ENCODE data around the gene TMEM126A. TPM values are rescaled to one million over a fixed set of nuclear protein-coding genes. Genes with fewer than 3 reads are reported as not detected.
A peak's percentile ranks its signal among the peaks of the same experiment; 100 is the strongest.

The TMEM126A gene
- polyA plus RNA-seq (2012; ENCODE audit: insufficient read length, low read depth), result 23.5 TPM

DNA sequence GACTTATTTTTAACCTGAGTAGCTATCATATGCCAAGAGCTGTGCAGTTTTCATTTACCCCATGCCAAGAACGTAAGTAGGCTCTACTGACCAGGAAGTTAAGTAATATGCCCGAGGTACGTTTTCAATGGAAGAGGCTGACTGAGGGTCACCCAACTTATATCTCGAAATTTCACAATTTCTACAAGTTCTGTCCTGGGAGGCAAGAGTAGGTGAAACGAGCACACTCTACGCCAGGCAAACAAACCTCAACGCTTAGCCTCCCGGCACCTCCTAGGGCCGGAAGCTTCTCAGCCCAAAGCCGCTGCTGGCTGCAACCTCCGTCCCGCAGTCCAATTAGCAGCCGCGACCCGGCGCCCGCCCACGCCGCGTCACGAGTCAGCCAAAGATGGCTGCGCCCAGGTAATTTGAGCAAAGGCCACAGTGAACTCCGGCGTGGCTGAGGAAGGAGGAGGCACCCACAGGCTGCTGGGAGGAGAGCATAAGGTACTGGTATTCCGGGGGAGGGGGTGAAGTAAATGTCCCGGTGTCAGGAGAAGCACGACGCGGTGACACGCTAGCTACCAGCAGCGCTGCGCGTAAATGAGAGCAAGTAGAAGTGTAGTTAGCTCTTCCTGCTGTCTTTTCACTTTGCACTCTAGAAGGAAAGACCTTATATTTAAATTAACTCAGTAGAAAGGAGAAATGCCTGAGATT is at the start of gene TMEM126A:
TMEM126A (plus strand) TSS at position 364 of the 696 bp plus-strand sequence. CDS start 2,289 bp downstream, outside the sequence.
- TF ChIP-seq POLR2AphosphoS5 (IDR thresholded peaks at IDR 0.05; ENCODE audit: low read depth, low read length) (peak; percentile 93), TAF1 (IDR thresholded peaks at IDR 0.05; ENCODE audit: borderline replicate concordance, insufficient read depth, low read length) (peak; percentile 83), FOXP2 (optimal IDR thresholded peaks at IDR 0.05; ENCODE audit: borderline replicate concordance, extremely low read depth, extremely low read length, insufficient read depth) (peak; percentile 47), SIN3A (IDR thresholded peaks at IDR 0.05; ENCODE audit: borderline replicate concordance, insufficient read depth, low read length) (no peak)
- TF ChIP-seq, protein P1, sequence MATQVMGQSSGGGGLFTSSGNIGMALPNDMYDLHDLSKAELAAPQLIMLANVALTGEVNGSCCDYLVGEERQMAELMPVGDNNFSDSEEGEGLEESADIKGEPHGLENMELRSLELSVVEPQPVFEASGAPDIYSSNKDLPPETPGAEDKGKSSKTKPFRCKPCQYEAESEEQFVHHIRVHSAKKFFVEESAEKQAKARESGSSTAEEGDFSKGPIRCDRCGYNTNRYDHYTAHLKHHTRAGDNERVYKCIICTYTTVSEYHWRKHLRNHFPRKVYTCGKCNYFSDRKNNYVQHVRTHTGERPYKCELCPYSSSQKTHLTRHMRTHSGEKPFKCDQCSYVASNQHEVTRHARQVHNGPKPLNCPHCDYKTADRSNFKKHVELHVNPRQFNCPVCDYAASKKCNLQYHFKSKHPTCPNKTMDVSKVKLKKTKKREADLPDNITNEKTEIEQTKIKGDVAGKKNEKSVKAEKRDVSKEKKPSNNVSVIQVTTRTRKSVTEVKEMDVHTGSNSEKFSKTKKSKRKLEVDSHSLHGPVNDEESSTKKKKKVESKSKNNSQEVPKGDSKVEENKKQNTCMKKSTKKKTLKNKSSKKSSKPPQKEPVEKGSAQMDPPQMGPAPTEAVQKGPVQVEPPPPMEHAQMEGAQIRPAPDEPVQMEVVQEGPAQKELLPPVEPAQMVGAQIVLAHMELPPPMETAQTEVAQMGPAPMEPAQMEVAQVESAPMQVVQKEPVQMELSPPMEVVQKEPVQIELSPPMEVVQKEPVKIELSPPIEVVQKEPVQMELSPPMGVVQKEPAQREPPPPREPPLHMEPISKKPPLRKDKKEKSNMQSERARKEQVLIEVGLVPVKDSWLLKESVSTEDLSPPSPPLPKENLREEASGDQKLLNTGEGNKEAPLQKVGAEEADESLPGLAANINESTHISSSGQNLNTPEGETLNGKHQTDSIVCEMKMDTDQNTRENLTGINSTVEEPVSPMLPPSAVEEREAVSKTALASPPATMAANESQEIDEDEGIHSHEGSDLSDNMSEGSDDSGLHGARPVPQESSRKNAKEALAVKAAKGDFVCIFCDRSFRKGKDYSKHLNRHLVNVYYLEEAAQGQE (IDR thresholded peaks at IDR 0.05; ENCODE audit: insufficient read depth in 1 of 2, low read depth in 2 of 2, low read length in 2 of 2), result no peak

DNA sequence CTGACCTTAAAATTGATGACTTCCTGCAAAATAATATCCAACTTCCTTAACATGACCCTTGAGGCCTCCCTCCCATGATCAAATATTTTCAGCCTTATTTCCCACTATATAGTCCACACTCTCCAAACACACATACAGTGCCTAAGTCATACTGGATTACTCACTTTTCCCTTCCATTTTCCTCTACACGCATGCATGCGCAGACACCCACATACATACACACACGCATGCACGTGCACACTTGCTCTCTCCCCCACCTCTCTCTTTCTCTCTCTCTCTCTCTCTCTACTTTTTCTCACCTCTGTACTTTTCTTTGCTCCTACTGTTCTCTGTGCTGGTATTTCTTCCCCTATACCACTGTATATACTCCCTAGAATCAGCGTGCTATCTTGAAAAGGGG is 48.7 kb upstream of the TMEM126A start:
- no peak for TF ChIP-seq TAF1 (IDR thresholded peaks at IDR 0.05; ENCODE audit: borderline replicate concordance, insufficient read depth, low read length)
- TF ChIP-seq POLR2AphosphoS5 (IDR thresholded peaks at IDR 0.05; ENCODE audit: low read depth, low read length), result no peak
- TF ChIP-seq FOXP2 (optimal IDR thresholded peaks at IDR 0.05; ENCODE audit: borderline replicate concordance, extremely low read depth, extremely low read length, insufficient read depth), result no peak
- no peak for TF ChIP-seq SIN3A (IDR thresholded peaks at IDR 0.05; ENCODE audit: borderline replicate concordance, insufficient read depth, low read length)
- TF ChIP-seq, protein P1 (IDR thresholded peaks at IDR 0.05; ENCODE audit: insufficient read depth in 1 of 2, low read depth in 2 of 2, low read length in 2 of 2), result no peak

DNA sequence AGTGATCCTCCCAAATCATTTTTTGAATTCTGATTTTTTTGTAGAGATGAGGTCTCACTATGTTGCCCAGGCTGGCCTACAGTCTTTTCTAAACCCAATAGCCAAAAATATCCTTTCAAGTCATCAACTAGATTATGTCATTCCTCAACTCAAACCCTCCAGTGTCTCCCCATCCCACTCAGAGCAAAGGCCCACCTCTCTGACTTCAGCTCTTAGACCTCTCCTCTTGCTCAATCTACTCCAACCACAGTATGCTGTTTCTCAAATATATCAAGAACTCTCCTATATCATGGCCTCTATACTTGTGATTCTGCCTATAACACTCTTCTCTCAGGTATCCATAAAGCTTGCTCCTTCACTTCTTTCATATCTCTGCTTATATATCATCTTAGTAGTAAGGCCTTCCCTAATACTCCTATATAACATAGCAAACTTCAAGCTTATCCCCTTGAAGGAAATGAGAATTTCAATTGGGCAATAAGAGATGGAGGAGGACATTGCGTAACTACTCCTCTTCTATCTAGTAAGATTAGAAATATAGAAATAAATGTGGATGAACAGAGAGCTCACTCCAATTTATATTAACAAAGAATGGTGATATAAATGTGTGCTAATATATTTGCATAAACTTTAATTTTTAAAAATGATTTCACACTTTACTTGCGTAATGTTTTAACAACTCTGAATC is 45.1 kb upstream of the TMEM126A start:
- no peak for TF ChIP-seq POLR2AphosphoS5 (IDR thresholded peaks at IDR 0.05; ENCODE audit: low read depth, low read length)
- TF ChIP-seq FOXP2 (optimal IDR thresholded peaks at IDR 0.05; ENCODE audit: borderline replicate concordance, extremely low read depth, extremely low read length, insufficient read depth), result no peak
- no peak for TF ChIP-seq SIN3A (IDR thresholded peaks at IDR 0.05; ENCODE audit: borderline replicate concordance, insufficient read depth, low read length)
- TF ChIP-seq, protein P1 (IDR thresholded peaks at IDR 0.05; ENCODE audit: insufficient read depth in 1 of 2, low read depth in 2 of 2, low read length in 2 of 2), result no peak
- no peak for TF ChIP-seq TAF1 (IDR thresholded peaks at IDR 0.05; ENCODE audit: borderline replicate concordance, insufficient read depth, low read length)

DNA sequence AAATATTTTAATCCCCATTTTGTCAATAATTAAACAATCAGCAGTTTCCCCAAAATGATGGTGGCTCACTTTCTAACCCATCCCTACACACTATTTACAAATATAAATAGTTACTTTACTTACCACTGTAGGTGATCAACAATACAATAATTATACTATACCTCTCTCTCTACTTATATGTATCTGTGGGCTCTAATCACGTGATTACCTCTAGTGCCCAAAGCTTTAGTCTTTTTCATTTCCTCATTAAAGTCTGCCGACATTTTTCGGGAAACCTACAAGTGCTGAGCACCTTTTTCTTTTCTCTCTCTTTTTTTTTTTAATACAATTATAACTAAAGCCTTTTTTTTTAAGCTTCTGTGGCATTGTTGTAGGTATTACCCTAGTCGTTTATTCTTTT is 44.5 kb upstream of the TMEM126A start:
- no peak for TF ChIP-seq FOXP2 (optimal IDR thresholded peaks at IDR 0.05; ENCODE audit: borderline replicate concordance, extremely low read depth, extremely low read length, insufficient read depth)
- no peak for TF ChIP-seq SIN3A (IDR thresholded peaks at IDR 0.05; ENCODE audit: borderline replicate concordance, insufficient read depth, low read length)
- TF ChIP-seq, protein P1 (IDR thresholded peaks at IDR 0.05; ENCODE audit: insufficient read depth in 1 of 2, low read depth in 2 of 2, low read length in 2 of 2), result no peak
- TF ChIP-seq TAF1 (IDR thresholded peaks at IDR 0.05; ENCODE audit: borderline replicate concordance, insufficient read depth, low read length), result no peak
- no peak for TF ChIP-seq POLR2AphosphoS5 (IDR thresholded peaks at IDR 0.05; ENCODE audit: low read depth, low read length)

Measured in PFSK-1 (cell line).